ENCODE data around the gene TNS3. TPM values are rescaled to one million over a fixed set of nuclear protein-coding genes. Genes with fewer than 3 reads are reported as not detected.

Gene TNS3
- polyA plus RNA-seq, 3 donors: 5.2 to 30.3 (median 7.9) TPM

GRCh38 chr7:47332681-47333553, 249.0 kb downstream of the TNS3 start:
- Histone ChIP-seq H3K4me3 (replicated peaks in 1 of 3; ENCODE audit: low read depth in 2 of 3, low read length in 3 of 3) (no peak overlapping the region), H3K9ac (ENCODE audit: insufficient read depth, low read length, poor library complexity, severe bottlenecking) (no peak overlapping the region), H2AFZ (ENCODE audit: insufficient read depth, low read depth, low read length, poor library complexity, severe bottlenecking) (no peak overlapping the region), H3K27me3 (ENCODE audit: control insufficient read depth in 2 of 2, insufficient read depth in 2 of 2, low read length in 2 of 2) (no peaks in the 10 kb centered on the region), H3K4me2 (replicated peaks; ENCODE audit: extremely low read depth, low read length, poor library complexity, severe bottlenecking) (no peak overlapping the region), H3K36me3 (replicated peaks in 1 of 2; ENCODE audit: control insufficient read depth in 1 of 2, insufficient read depth in 2 of 2, low read length in 2 of 2) (peaks cover 57 to 100% of the 10 kb centered on the region in 2 donors), H3K4me1 (ENCODE audit: control insufficient read depth in 1 of 2, insufficient read depth in 2 of 2, low read length in 2 of 2) (no peaks in the 10 kb centered on the region), H3K9me3 (replicated peaks in 1 of 2; ENCODE audit: control insufficient read depth in 1 of 2, insufficient read depth in 1 of 2, low read length in 2 of 2) (no peaks in the 10 kb centered on the region), H4K20me1 (ENCODE audit: insufficient read depth, low read length) (peaks cover 37% of the 10 kb centered on the region), H3K79me2 (ENCODE audit: insufficient read depth, low read length) (no peaks in the 10 kb centered on the region), H3K27ac (ENCODE audit: low read depth in 1 of 2, low read length in 2 of 2) (no peak overlapping the region)
- Mint-ChIP-seq H3K27me3 (ENCODE audit: low read depth in 3 of 3) (no peaks in the 10 kb centered on the region), H3K4me3 (no peak overlapping the region), H3K9me3 (no peaks in the 10 kb centered on the region), H3K36me3 (peaks cover 77 to 96% of the 10 kb centered on the region in 2 donors), H3K4me1 (no peaks in the 10 kb centered on the region), H3K27ac (peak overlapping the region in 3 of 7 donors; percentile 1 to 63 (median 43))
- DNase-seq: no peak
- no peak for TF ChIP-seq CTCF (IDR thresholded peaks at IDR 0.05)
- WGBS (ENCODE audit: insufficient coverage): 100% methylated on average over 5 of the region's 8 CpGs
- intact Hi-C loops (cut with micrococcal nuclease): no loop called here

- TF ChIP-seq CTCF (IDR thresholded peaks at IDR 0.05): no peak
- no peaks in the 10 kb centered on the region for H3K4me1 ChIP-seq (ENCODE audit: control insufficient read depth in 1 of 2, insufficient read depth in 2 of 2, low read length in 2 of 2)
- H2AFZ ChIP-seq (ENCODE audit: insufficient read depth, low read depth, low read length, poor library complexity, severe bottlenecking): no peak overlapping the region
- no peaks in the 10 kb centered on the region for H3K9me3 ChIP-seq (replicated peaks in 1 of 2; ENCODE audit: control insufficient read depth in 1 of 2, insufficient read depth in 1 of 2, low read length in 2 of 2)
- H3K4me3 ChIP-seq (replicated peaks in 1 of 3; ENCODE audit: low read depth in 2 of 3, low read length in 3 of 3): no peak overlapping the region
- DNase-seq: no peak
- peaks cover 42% of the 10 kb centered on the region for H4K20me1 ChIP-seq (ENCODE audit: insufficient read depth, low read length)
- Mint-ChIP-seq H3K9me3 (no peaks in the 10 kb centered on the region), H3K36me3 (peaks cover 71 to 94% of the 10 kb centered on the region in 2 donors), H3K27ac (peak overlapping the region in 2 of 7 donors; percentile 27 to 63), H3K27me3 (ENCODE audit: low read depth in 3 of 3) (no peaks in the 10 kb centered on the region), H3K4me3 (no peak overlapping the region), H3K4me1 (no peaks in the 10 kb centered on the region)
- no peak overlapping the region for H3K4me2 ChIP-seq (replicated peaks; ENCODE audit: extremely low read depth, low read length, poor library complexity, severe bottlenecking)
- intact Hi-C loops (cut with micrococcal nuclease): no loop called here
- H3K27ac ChIP-seq (ENCODE audit: low read depth in 1 of 2, low read length in 2 of 2): peak overlapping the region in 1 of 2 donors; percentile 28
- WGBS (ENCODE audit: insufficient coverage): 93% methylated on average over 3 of the region's 8 CpGs
- no peak overlapping the region for H3K9ac ChIP-seq (ENCODE audit: insufficient read depth, low read length, poor library complexity, severe bottlenecking)
- H3K79me2 ChIP-seq (ENCODE audit: insufficient read depth, low read length): no peaks in the 10 kb centered on the region
- no peaks in the 10 kb centered on the region for H3K27me3 ChIP-seq (ENCODE audit: control insufficient read depth in 2 of 2, insufficient read depth in 2 of 2, low read length in 2 of 2)
- H3K36me3 ChIP-seq (replicated peaks in 1 of 2; ENCODE audit: control insufficient read depth in 1 of 2, insufficient read depth in 2 of 2, low read length in 2 of 2): peaks cover 53 to 100% of the 10 kb centered on the region in 2 donors
Observed at GRCh38 chr7:47332213-47332612, 249.7 kb downstream of the TNS3 start.

Data from CD14-positive monocyte (primary cell).